ENCODE results near the gene ADAMTS6.

GRCh38 chr5:65468633-65469032 is 13.1 kb downstream of the ADAMTS6 start:
- TF ChIP-seq RAD21 (IDR thresholded peaks at IDR 0.05; ENCODE audit: low read depth) (no peak), EP300 (IDR thresholded peaks at IDR 0.05; ENCODE audit: borderline replicate concordance) (no peak), CEBPB (IDR thresholded peaks at IDR 0.05) (no peak)
- TF ChIP-seq, protein P1, sequence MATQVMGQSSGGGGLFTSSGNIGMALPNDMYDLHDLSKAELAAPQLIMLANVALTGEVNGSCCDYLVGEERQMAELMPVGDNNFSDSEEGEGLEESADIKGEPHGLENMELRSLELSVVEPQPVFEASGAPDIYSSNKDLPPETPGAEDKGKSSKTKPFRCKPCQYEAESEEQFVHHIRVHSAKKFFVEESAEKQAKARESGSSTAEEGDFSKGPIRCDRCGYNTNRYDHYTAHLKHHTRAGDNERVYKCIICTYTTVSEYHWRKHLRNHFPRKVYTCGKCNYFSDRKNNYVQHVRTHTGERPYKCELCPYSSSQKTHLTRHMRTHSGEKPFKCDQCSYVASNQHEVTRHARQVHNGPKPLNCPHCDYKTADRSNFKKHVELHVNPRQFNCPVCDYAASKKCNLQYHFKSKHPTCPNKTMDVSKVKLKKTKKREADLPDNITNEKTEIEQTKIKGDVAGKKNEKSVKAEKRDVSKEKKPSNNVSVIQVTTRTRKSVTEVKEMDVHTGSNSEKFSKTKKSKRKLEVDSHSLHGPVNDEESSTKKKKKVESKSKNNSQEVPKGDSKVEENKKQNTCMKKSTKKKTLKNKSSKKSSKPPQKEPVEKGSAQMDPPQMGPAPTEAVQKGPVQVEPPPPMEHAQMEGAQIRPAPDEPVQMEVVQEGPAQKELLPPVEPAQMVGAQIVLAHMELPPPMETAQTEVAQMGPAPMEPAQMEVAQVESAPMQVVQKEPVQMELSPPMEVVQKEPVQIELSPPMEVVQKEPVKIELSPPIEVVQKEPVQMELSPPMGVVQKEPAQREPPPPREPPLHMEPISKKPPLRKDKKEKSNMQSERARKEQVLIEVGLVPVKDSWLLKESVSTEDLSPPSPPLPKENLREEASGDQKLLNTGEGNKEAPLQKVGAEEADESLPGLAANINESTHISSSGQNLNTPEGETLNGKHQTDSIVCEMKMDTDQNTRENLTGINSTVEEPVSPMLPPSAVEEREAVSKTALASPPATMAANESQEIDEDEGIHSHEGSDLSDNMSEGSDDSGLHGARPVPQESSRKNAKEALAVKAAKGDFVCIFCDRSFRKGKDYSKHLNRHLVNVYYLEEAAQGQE (IDR thresholded peaks at IDR 0.05; ENCODE audit: low read depth): no peak
- TF ChIP-seq, protein P2, sequence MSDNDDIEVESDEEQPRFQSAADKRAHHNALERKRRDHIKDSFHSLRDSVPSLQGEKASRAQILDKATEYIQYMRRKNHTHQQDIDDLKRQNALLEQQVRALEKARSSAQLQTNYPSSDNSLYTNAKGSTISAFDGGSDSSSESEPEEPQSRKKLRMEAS (IDR thresholded peaks at IDR 0.05): no peak

All from Ishikawa (cell line).